NB4 (cell line): ENCODE measurements around the gene ACVR1.

Experiments used
- CTCF ChIP-seq: IDR thresholded peaks from one replicate; pipeline ENCODE4 v1.5.1; 2012; ENCODE audit warnings: low read depth, low read length
- POLR2A ChIP-seq: IDR thresholded peaks from 2 replicates; pipeline ENCODE4 v1.6.1; 2011; ENCODE audit warnings: mild to moderate bottlenecking; ENCODE audit not compliant: insufficient read length; ENCODE audit errors: extremely low read depth
- TF ChIP-seq, protein P1 (sequence below): IDR thresholded peaks from 2 replicates; pipeline ENCODE4 v1.6.1; 2011; ENCODE audit warnings: low read depth, low read length

DNA sequence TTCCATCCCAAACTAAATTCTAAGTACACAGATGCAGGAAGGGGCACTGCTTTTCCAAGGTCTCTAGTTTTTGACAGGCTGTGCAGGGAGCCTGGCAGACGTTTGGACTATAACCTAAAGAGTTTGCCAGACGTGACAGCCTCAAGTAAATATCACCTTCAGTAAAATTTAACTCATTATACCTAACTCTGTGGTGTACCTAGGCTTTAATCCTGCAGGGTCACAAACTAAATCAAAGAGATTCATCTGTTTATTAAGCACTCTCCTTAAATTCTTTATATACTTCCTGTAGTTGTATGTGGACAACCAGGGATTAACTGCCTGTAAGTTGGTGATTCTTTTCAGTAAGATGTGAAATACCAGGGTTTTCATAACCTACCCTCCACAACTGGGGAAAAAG lies 92.9 kb downstream of the ACVR1 start:
- TF ChIP-seq CTCF (no peak), POLR2A (no peak)
- TF ChIP-seq, protein P1, sequence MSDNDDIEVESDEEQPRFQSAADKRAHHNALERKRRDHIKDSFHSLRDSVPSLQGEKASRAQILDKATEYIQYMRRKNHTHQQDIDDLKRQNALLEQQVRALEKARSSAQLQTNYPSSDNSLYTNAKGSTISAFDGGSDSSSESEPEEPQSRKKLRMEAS, result no peak
